NCI-H1694 (cell line): ENCODE data around the gene PAEP.

Source experiments
- DNase-seq: peaks from one replicate; lab custom pipeline; 2025; lab: John Stamatoyannopoulos, UW

Gene PAEP

GRCh38 chr9:135601988-135602387, 40.4 kb downstream of the PAEP start:
- DNase-seq = no peak

- DNase-seq = peak; percentile 36
Observed at GRCh38 chr9:135602789-135603481, 41.4 kb downstream of the PAEP start.

- DNase-seq = no peak
Observed at GRCh38 chr9:135604437-135605237, 43.1 kb downstream of the PAEP start.

DNA sequence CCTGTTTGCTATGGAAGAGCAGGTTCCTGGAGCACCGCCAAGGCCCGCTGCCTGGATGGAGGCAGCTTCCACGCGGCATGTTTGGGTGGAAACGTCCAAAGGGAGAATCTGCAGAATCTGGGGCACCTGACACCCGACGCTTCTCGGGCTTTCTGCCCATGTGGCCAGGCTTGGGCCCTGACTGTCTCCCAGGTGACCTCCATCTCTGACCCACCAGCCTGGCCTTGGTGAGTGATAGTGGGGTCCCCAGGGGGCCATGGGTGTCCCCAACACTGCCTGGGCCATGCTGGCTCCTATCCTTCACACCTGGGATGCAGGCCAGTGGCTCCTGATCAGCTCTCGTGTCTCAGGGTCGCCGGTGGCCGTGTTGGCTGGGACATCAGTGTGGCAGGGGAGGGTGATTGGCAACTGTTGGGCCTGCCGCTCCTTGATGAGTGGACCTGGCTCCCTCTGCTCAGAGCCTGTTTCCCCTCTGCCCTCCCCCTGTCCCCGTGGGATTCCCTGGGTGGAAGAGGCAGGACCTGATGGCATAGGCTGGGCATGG, 43.8 kb downstream of the PAEP start:
- no peak for DNase-seq

DNA sequence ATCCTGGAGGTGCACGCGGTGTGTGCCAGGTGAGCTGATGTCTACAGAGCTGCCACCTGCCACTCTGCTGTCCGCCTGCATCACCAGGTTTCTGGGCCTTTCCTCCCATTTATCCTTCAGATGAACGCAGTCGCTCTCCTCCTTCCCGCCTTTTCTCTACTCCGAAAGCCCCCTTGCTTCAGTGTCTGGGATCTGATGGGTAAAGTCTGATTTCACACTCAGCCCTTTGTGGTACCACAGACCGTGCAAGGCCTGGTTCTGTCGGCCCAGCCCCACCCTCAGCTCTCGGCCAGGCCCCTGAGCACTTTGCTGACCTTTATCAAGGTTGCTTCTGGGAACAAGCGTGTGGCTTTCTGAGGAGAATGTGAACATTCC, 45.3 kb downstream of the PAEP start:
- DNase-seq = no peak

DNA sequence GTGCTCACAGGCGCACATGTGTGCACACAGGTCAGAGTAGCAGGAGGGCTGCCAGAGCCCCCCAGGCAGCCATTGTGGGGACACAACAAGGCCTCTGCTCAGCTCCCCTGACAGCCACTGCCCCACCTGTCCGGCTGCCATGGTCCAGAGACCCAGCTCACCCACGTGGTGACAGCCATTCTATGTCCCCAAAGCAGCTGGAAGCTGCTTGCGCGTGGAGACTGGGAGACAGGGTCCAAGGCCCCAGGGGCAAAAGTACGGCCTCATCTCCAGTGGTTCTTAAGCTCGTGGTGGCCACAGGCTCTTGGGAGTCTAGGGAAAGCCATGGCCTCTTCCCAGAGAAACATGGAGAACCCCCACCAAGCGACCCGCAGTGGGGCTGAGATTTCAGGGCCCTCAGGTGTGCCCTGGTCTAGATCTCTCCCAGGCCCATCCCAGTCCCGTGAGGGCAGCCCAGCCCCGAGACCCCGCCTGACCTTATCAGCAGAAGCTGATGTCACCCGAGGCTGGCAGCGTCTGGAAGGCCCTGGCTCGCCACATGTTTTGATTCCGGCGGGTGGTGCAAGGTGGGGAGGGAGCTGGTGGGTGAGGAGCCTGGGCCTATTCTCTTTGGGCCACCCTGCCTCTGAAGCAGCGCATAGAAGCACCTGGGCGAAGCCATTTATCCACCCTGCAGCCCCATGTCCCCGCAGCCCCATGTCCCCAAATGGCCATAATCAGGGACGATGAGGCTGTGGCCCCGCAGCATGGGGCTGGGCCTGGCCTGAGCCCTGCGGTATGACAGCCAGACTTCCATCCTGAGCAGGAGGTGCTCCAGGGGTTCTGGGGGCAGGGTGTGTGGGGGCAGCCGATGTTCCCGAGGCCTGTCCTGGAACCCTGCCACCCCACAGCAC, 46.1 kb downstream of the PAEP start:
- DNase-seq = no peak

DNA sequence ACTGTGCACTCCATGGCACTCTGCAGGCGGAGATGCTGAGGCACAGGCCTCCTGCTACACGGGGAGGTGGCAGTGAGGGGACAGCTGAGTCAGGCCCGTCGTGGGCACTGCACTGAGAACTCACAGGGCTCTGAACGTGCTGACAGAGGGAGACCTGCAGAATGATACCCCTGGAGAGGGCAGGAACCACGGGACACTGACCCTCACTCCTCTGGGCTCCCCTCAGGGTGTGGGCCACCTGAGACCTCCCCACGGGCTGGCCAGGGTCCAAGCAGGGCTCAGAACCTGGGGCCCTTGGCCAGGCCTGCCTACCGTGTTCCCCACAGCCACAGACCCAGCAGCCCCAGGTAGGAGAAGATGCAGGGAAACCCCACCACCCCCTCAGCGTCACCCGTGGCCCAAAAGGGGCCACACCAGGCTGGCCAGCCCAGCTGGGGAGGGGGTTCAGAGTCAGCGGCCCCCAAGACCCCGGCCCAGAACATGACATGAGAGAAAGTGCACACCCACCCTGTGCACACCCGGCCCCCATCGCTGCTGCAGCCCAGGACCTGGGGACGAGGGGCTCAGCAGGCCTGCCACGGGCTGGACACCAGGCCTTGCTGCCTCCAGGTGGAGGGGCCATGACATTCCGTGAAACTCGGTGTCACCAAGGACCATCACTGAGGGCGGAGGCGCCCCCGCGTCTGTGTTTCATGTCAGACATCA, 46.9 kb downstream of the PAEP start:
- DNase-seq = no peak

DNA sequence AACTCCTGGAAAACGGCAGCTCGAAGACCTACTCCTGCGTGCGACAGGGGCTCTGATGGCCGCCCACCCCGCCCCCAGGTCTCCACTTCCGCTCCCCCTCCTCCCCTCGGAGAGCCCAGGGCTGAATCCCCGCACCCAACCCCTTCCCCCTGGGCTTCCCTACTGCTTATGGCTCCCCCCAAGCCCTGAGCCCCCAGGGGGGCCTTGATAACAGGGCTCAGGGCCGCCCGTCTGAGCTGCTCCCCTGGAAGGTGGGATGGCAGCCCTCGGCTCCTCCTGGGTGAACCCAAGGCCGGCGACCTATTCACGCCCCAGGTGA, 47.4 kb downstream of the PAEP start:
- DNase-seq = no peak

DNA sequence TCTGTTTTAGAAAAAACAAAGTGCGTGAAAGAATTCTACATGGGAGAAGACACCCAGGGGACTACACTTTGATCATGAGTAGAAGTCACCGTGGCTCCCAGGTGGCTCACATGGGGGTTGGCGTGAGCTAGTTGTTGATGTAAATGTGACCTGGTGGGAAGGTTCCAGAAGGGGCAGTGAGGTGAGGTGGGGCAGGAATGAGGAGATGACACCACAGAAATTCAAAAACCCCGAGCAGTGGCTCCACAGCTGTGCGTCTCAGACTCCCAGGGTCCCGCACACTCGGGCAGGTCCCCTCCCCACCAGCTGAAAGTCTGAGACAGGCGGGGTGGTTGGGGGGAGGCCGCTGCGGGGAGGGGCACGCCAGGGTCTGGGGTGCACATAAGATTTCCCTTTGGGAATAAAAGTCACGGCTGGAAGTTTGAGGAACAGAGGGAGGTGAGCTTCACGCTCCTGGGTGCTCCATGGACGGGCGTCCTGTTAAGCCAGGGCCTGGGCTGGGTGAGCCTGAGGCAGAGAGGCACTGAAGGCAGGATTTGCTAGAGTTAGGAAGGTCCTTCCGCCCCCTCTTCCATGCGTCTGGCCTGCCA, 47.9 kb downstream of the PAEP start:
- DNase-seq = no peak

GRCh38 chr9:135610290-135611141, 49.0 kb downstream of the PAEP start:
- DNase-seq = no peak

DNA sequence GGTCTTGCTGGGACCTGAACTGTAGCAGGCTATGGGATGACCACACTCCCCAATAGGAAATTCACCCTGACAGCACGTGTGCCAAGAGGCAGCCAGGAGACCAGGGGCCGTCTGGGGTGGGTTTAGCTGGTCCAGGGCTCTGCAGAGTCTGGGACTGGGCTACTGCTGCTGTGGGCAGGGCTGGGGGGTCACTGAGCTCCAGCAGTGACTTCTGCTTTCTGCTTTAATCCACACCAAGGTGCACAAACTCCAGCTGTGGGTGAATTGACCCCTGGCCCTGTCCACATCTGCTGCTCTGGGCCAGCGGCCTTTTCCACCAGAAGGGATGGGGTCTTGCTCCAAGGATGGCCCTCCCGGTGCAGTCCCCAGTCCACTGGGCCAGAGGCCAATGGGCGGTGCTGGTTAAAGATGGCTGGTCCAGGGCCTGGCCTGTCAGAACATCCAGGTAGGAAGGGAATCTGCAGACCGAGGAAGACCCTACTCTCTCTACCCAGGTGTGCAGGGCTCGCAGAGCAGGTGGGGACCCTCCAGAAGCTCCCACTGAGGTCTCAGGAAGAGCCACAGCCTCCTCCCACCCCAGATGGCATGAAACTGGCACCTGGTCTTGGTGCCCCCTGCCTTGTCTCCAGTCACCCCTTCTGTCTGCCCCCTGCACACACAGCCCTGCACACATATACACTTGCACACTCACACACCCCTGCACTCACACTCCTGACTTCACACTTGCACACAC, 49.8 kb downstream of the PAEP start:
- DNase-seq = no peak

DNA sequence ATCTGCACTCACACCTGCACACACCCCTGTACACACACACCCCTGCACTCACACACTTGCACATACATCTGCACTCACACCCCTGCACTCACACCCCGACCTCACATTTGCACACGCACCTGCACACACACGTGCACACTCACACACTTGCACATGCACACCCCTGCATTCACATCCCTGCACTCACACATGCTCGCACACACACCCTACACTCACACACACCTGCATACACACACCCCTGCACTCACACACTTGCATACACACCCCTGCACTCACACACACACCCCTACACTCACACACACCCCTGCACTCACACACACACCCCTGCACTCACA, 50.3 kb downstream of the PAEP start:
- DNase-seq = no peak

DNA sequence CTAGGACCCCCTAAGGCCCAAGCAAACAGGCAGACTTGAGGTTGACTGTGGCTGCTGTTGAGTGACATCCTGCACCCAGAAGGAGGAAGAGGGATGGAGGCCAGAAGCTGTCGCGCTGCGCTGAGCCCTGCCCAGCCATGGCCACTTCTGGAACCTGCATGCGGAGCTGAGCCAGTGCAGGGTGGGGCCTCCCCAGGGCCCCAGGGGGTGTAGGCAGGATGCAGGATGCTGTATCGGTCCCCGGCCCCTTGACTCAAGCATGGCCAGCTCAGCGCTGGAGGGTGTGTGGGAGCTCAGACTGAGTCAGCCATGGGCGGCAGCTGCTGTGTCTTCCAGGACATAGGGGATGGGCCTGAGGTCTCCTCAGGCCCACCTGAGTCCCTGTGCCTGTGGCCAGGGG, 50.9 kb downstream of the PAEP start:
- no peak for DNase-seq

DNA sequence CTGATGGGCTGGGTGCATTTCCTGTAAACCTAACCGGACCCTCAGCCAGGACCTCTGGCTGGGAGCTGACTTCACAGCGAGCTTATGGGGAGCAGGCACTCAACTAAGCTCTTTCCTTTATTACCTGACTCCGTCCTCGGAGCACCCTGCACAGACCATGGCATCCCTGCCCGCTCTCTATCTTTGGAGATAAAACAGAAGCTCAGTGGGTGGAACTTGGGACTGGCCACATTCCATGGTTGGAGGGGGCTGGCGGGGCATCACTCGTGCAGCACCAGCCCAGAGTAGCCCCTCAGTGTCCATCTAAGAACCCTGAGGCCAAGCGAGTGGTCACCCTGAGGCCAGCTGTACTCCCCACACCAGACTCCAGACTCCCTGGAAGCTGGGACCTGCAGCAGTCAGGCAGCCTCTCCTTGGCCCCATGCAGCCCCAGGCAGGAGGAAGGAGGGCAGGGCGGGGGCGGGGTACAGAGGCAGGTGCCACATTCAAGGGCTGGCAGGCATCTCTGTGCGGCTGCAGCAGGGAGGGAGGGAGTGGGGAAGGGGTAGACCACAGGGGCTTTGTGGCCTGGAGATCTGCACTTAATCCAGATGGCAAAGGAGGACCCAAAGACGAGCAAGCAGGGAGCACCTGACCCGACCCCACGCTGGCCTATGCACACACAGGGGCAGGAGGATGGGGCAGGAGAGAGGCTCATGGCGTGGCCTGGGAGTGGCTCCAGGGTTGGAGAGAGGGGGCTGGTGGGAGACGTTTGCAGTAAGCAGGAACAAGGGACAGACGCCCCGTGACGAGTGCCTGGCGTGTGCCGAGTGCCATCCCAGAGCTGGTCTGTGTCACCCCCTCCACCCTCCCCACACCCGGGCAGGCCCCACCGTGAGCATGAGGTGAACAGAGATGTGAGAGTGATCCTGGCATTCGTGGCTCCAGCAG, 51.7 kb downstream of the PAEP start:
- DNase-seq = no peak

- no peak for DNase-seq
Observed at GRCh38 chr9:135613946-135614805, 52.6 kb downstream of the PAEP start.

DNA sequence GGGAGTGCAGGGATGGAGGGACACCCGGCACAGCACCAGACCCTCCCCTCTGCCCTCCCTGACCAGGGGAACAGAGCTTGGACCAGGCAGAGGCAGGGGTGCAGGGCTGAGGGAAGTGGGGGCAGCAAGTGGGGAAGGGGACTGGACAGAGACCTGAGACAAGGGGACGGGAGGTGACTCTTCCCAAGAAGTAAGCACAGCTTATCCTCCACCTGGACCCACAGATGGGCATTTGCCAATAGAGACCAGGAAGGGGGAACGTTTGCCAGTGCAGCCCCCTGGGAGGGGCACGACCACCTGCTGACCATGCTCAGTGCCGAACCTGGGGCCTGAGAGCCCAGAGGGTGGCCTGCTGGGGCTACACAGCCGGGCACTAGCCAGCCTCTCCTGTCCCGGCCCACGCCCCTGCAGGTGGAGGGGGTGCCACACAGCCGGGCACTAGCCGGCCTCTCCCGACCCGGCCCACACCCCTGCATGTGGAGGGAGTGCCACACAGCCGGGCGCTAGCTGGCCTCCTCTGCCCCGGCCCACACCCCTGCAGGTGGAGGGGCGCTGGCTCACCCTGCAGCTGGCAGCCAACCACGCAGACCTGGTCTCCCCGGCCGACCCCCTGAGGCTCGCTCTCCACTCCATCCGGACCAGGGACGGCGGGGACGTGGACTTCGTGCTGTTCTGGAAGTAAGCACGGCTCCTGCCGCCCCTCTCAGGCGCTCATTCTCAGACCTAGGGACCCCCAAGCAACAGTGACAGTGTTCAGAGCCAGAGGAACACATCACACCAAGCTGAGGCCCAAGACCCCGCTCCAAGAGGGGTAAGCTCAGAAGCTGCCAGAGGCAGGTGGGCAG, 53.5 kb downstream of the PAEP start:
- no peak for DNase-seq
